CD14-positive monocyte (primary cell): ENCODE results near the gene SELENBP1. TPM values are rescaled to one million over a fixed set of nuclear protein-coding genes. Genes with fewer than 3 reads are reported as not detected.
A peak's percentile ranks its signal among the peaks of the same experiment; 100 is the strongest.

ENCODE experiments used
- DNase-seq, 3 donors: peaks; one replicate each; pipeline ENCODE4 v3.0.0-alpha.2; 2011 to 2022
- H2AFZ ChIP-seq: 2 replicates; pipeline ENCODE4 v1.6.0; 2012; ENCODE audit warnings: mild to moderate bottlenecking, low read depth, low read length, inconsistent platforms; ENCODE audit not compliant: insufficient read depth, poor library complexity, severe bottlenecking
- H3K27ac ChIP-seq, 2 donors: 1 replicate in 1 of 2; 2 replicates in 1 of 2; pipeline ENCODE4 v1.5.1; 2012 to 2013; ENCODE audit warnings: low read length in 2 of 2, control low read depth in 1 of 2, inconsistent platforms in 1 of 2, low read depth in 1 of 2, mild to moderate bottlenecking in 1 of 2
- H3K27me3 ChIP-seq, 2 donors: one replicate each; pipeline versions ENCODE4 v1.6.0 to v1.6.1; 2011 to 2013; ENCODE audit warnings: low read length in 2 of 2; ENCODE audit not compliant: control insufficient read depth in 2 of 2, insufficient read depth in 2 of 2
- H3K36me3 ChIP-seq, 2 donors: replicated peaks in 1 of 2; 1 replicate in 1 of 2; 2 replicates in 1 of 2; pipeline versions ENCODE4 v1.5.1 to v1.6.1; 2012 to 2013; ENCODE audit warnings: low read length in 2 of 2, control low read depth in 1 of 2, inconsistent platforms in 1 of 2, mild to moderate bottlenecking in 1 of 2; ENCODE audit not compliant: insufficient read depth in 2 of 2, control insufficient read depth in 1 of 2
- H3K4me1 ChIP-seq, 2 donors: 1 replicate in 1 of 2; 2 replicates in 1 of 2; pipeline versions ENCODE4 v1.5.1 to v1.6.1; 2012 to 2013; ENCODE audit warnings: low read length in 2 of 2, control low read depth in 1 of 2, inconsistent platforms in 1 of 2, mild to moderate bottlenecking in 1 of 2, moderate library complexity in 1 of 2; ENCODE audit not compliant: insufficient read depth in 2 of 2, control insufficient read depth in 1 of 2
- H3K4me2 ChIP-seq: replicated peaks from 2 replicates; pipeline ENCODE3; 2012; ENCODE audit warnings: low read length, moderate library complexity, mild to moderate bottlenecking; ENCODE audit not compliant: poor library complexity, severe bottlenecking; ENCODE audit errors: extremely low read depth
- H3K4me3 ChIP-seq, 3 experiments: fragments of 200-600 bp in 1 of 3; sonication (generic) in 1 of 3; replicated peaks in 1 of 3; 1 replicate in 2 of 3; 2 replicates in 1 of 3; pipeline ENCODE4 v1.5.1; 2011 to 2013; ENCODE audit warnings: low read length in 3 of 3, mild to moderate bottlenecking in 3 of 3, control low read depth in 2 of 3, low read depth in 2 of 3, inconsistent platforms in 1 of 3, moderate library complexity in 1 of 3
- H3K79me2 ChIP-seq: 2 replicates; pipeline ENCODE4 v1.6.0; 2012; ENCODE audit warnings: mild to moderate bottlenecking, control low read depth, inconsistent platforms, low read length, moderate library complexity; ENCODE audit not compliant: insufficient read depth
- H3K9ac ChIP-seq: 2 replicates; pipeline ENCODE4 v1.6.0; 2017; ENCODE audit warnings: low read length, mild to moderate bottlenecking; ENCODE audit not compliant: insufficient read depth, poor library complexity, severe bottlenecking
- H3K9me3 ChIP-seq, 2 donors: replicated peaks in 1 of 2; 1 replicate in 1 of 2; 2 replicates in 1 of 2; pipeline versions ENCODE4 v1.5.1 to v1.6.1; 2012 to 2013; ENCODE audit warnings: low read length in 2 of 2, control low read depth in 1 of 2; ENCODE audit not compliant: control insufficient read depth in 1 of 2, insufficient read depth in 1 of 2
- H4K20me1 ChIP-seq: 2 replicates; pipeline ENCODE4 v1.6.0; 2012; ENCODE audit warnings: mild to moderate bottlenecking, low read length, control low read depth, moderate library complexity; ENCODE audit not compliant: insufficient read depth
- H3K27ac Mint-ChIP-seq, 7 donors: one replicate each; pipeline ENCODE4 v1.8.0; 2020; ENCODE audit warnings: mild to moderate bottlenecking in 7 of 7, mixed read lengths in 7 of 7, moderate library complexity in 6 of 7, inconsistent platforms in 2 of 7
- H3K27me3 Mint-ChIP-seq, 3 donors: one replicate each; pipeline ENCODE4 v1.8.0; 2021 to 2022; ENCODE audit warnings: low read depth in 3 of 3, mild to moderate bottlenecking in 3 of 3, mixed read lengths in 3 of 3, moderate library complexity in 3 of 3, inconsistent platforms in 1 of 3
- H3K36me3 Mint-ChIP-seq, 2 donors: one replicate each; pipeline ENCODE4 v1.8.0; 2020; ENCODE audit warnings: mixed read lengths in 2 of 2, inconsistent platforms in 1 of 2, mild to moderate bottlenecking in 1 of 2
- H3K4me1 Mint-ChIP-seq: one replicate; pipeline ENCODE4 v1.8.0; 2020; ENCODE audit warnings: mild to moderate bottlenecking, mixed read lengths
- H3K4me3 Mint-ChIP-seq, 2 donors: one replicate each; pipeline ENCODE4 v1.8.0; 2020; ENCODE audit warnings: mild to moderate bottlenecking in 2 of 2, mixed read lengths in 2 of 2, moderate library complexity in 1 of 2
- H3K9me3 Mint-ChIP-seq, 7 donors: one replicate each; pipeline ENCODE4 v1.8.0; 2020 to 2022; ENCODE audit warnings: mixed read lengths in 7 of 7, mild to moderate bottlenecking in 6 of 7, moderate library complexity in 6 of 7, inconsistent platforms in 2 of 7
- CTCF ChIP-seq: fragments of 200-600 bp; IDR thresholded peaks from one replicate; pipeline ENCODE4 v1.8.0; 2022; ENCODE audit warnings: antibody characterized with exemption, mild to moderate bottlenecking
- WGBS: methylation state at CpG from one replicate; pipeline ENCODE4 v1.1.5; 2013; ENCODE audit warnings: missing lambda C conversion rate; ENCODE audit not compliant: insufficient coverage; 5-methylcytosine and 5-hydroxymethylcytosine counted together
- intact Hi-C, 2 donors: fragments of 100-400 bp; cut with micrococcal nuclease; formaldehyde crosslinking; loops; one replicate each; pipeline versions ENCODE4 v1.15.0 to v1.15.1; 2023
- polyA plus RNA-seq, 3 donors: library from polyadenylated mRNA; depleted of rRNA in 1 of 3; unstranded in 2 of 3; stranded (reverse) in 1 of 3; fragments of 300-500 nt in 2 of 3; fragments of >200 nt in 1 of 3; fragmentation: Illumina TruSeq in 2 of 3; gene quantifications; 1 replicate in 2 of 3; 2 replicates in 1 of 3; pipeline ENCODE4 v1.2.3, GENCODE V29; 2012 to 2021

Gene SELENBP1
- polyA plus RNA-seq, 3 donors = 0.61 to 0.79 TPM; not detected in 1

- Histone ChIP-seq H4K20me1 (no peaks in the 10 kb centered on the region), H3K9ac (no peak overlapping the region), H3K9me3 (peaks cover 10 to 11% of the 10 kb centered on the region in 2 donors), H3K4me1 (peaks cover 7 to 12% of the 10 kb centered on the region in 2 donors), H3K27ac (no peak overlapping the region), H2AFZ (no peak overlapping the region), H3K27me3 (no peaks in the 10 kb centered on the region), H3K79me2 (no peaks in the 10 kb centered on the region), H3K4me3 (no peak overlapping the region), H3K4me2 (no peak overlapping the region), H3K36me3 (no peaks in the 10 kb centered on the region)
- DNase-seq = no peak
- Mint-ChIP-seq H3K36me3 (no peaks in the 10 kb centered on the region), H3K27ac (no peak overlapping the region), H3K9me3 (peaks cover 12 to 18% (median 16%) of the 10 kb centered on the region in 7 donors), H3K4me1 (peaks cover 12% of the 10 kb centered on the region), H3K27me3 (peaks cover 0 to 3% (median 2%) of the 10 kb centered on the region in 3 donors), H3K4me3 (no peak overlapping the region)
- no peak for TF ChIP-seq CTCF
- 83% methylated on average over 1 of the region's 4 CpGs for whole genome bisulfite sequencing
- intact Hi-C loops = no loop called here
Measured at GRCh38 chr1:151364996-151365395, 7.5 kb downstream of the SELENBP1 start.

- H3K9me3 ChIP-seq = peaks cover 10 to 11% of the 10 kb centered on the region in 2 donors
- H4K20me1 ChIP-seq = no peaks in the 10 kb centered on the region
- Mint-ChIP-seq H3K9me3 (peaks cover 12 to 18% (median 16%) of the 10 kb centered on the region in 7 donors), H3K27ac (peak overlapping the region in 4 of 7 donors; percentile 26 to 38 (median 35)), H3K36me3 (no peaks in the 10 kb centered on the region), H3K4me1 (peaks cover 3% of the 10 kb centered on the region), H3K4me3 (no peak overlapping the region), H3K27me3 (peaks cover 2 to 3% (median 2%) of the 10 kb centered on the region in 3 donors)
- no peak for TF ChIP-seq CTCF
- no peak overlapping the region for H3K9ac ChIP-seq
- no peak for DNase-seq
- H3K79me2 ChIP-seq = no peaks in the 10 kb centered on the region
- no CpG with 5 or more reads among the region's 3 CpGs for WGBS
- H3K4me3 ChIP-seq = no peak overlapping the region
- H3K4me2 ChIP-seq = no peak overlapping the region
- H2AFZ ChIP-seq = no peak overlapping the region
- intact Hi-C loops = no loop called here
- no peak overlapping the region for H3K27ac ChIP-seq
- H3K4me1 ChIP-seq = no peaks in the 10 kb centered on the region
- H3K27me3 ChIP-seq = no peaks in the 10 kb centered on the region
- H3K36me3 ChIP-seq = no peaks in the 10 kb centered on the region
Measured at GRCh38 chr1:151362308-151363155, 10.0 kb downstream of the SELENBP1 start.
